DOHH2 (cell line): ENCODE measurements around the gene SMPD3.

ENCODE experiments used
- H3F3A ChIP-seq: fragments of 200-600 bp; sonication (generic), shearing (Covaris generic); 2 replicates; pipeline ENCODE4 v1.6.0; 2016; ENCODE audit warnings: antibody characterized with exemption, mild to moderate bottlenecking; ENCODE audit not compliant: control insufficient read depth, insufficient read depth
- H3K27ac ChIP-seq: fragments of 200-600 bp; sonication (generic); 2 replicates; pipeline ENCODE4 v1.5.1; 2014; ENCODE audit warnings: low read depth, mild to moderate bottlenecking, low read length, moderate library complexity
- H3K27me3 ChIP-seq: fragments of 200-600 bp; sonication (generic); 2 replicates; pipeline ENCODE4 v1.6.1; 2014; ENCODE audit warnings: mild to moderate bottlenecking, low read length, mixed read lengths; ENCODE audit not compliant: control insufficient read depth
- H3K36me3 ChIP-seq: fragments of 200-600 bp; sonication (generic); 2 replicates; pipeline ENCODE4 v1.6.1; 2014; ENCODE audit warnings: mild to moderate bottlenecking, low read length, moderate library complexity, mixed read lengths; ENCODE audit not compliant: control insufficient read depth
- H3K4me1 ChIP-seq: fragments of 200-600 bp; sonication (generic); 2 replicates; pipeline ENCODE4 v1.6.1; 2014; ENCODE audit warnings: mild to moderate bottlenecking, low read length, mixed read lengths; ENCODE audit not compliant: control insufficient read depth
- H3K4me2 ChIP-seq: fragments of 200-600 bp; sonication (generic); 2 replicates; pipeline ENCODE4 v1.6.0; 2014; ENCODE audit warnings: mild to moderate bottlenecking, low read length, moderate library complexity
- H3K4me3 ChIP-seq: fragments of 200-600 bp; sonication (generic); 2 replicates; pipeline ENCODE4 v1.5.1; 2014; ENCODE audit warnings: mild to moderate bottlenecking, low read length, mixed read lengths
- H3K79me2 ChIP-seq: fragments of 200-600 bp; sonication (generic); 2 replicates; pipeline ENCODE4 v1.6.1; 2014; ENCODE audit warnings: mild to moderate bottlenecking, low read length, mixed read lengths; ENCODE audit not compliant: control insufficient read depth
- H3K9me2 ChIP-seq: fragments of 200-600 bp; sonication (generic); replicated peaks from 2 replicates; pipeline ENCODE4 v1.6.1; 2014; ENCODE audit warnings: mild to moderate bottlenecking, low read length, mixed read lengths; ENCODE audit not compliant: control insufficient read depth
- H3K9me3 ChIP-seq: fragments of 200-600 bp; sonication (generic); 2 replicates; pipeline ENCODE4 v1.6.1; 2014; ENCODE audit warnings: antibody characterized with exemption, low read length, mixed read lengths; ENCODE audit not compliant: control insufficient read depth, insufficient read depth
- H4K20me1 ChIP-seq: fragments of 200-600 bp; sonication (generic); 2 replicates; pipeline ENCODE4 v1.6.0; 2014; ENCODE audit warnings: low read depth, mild to moderate bottlenecking, antibody characterized with exemption, low read length, moderate library complexity; ENCODE audit not compliant: control insufficient read depth, insufficient read depth
- CTCF ChIP-seq: fragments of 200-600 bp; sonication (generic); IDR thresholded peaks from one replicate; pipeline ENCODE4 v1.5.1; 2014; ENCODE audit warnings: antibody characterized with exemption, mild to moderate bottlenecking, low read depth, low read length; ENCODE audit not compliant: poor library complexity, severe bottlenecking
- EZH2phosphoT487 ChIP-seq: fragments of 200-600 bp; sonication (generic); IDR thresholded peaks from 2 replicates; pipeline ENCODE4 v1.6.1; 2017; ENCODE audit warnings: borderline replicate concordance, mild to moderate bottlenecking, antibody characterized with exemption, low read length, moderate library complexity, mixed read lengths

Gene SMPD3

GRCh38 chr16:68356249-68356918, 91.9 kb downstream of the SMPD3 start:
- Histone ChIP-seq H3K9me3 (no peaks in the 10 kb centered on the region), H3K79me2 (no peaks in the 10 kb centered on the region), H3F3A (no peaks in the 10 kb centered on the region), H3K27me3 (no peaks in the 10 kb centered on the region), H3K4me1 (peaks cover 10% of the 10 kb centered on the region), H3K4me3 (no peak overlapping the region), H4K20me1 (no peaks in the 10 kb centered on the region), H3K27ac (no peak overlapping the region), H3K4me2 (no peak overlapping the region), H3K36me3 (peaks cover 55% of the 10 kb centered on the region), H3K9me2 (no peaks in the 10 kb centered on the region)
- TF ChIP-seq CTCF = no peak
- TF ChIP-seq EZH2phosphoT487 = no peak

DNA sequence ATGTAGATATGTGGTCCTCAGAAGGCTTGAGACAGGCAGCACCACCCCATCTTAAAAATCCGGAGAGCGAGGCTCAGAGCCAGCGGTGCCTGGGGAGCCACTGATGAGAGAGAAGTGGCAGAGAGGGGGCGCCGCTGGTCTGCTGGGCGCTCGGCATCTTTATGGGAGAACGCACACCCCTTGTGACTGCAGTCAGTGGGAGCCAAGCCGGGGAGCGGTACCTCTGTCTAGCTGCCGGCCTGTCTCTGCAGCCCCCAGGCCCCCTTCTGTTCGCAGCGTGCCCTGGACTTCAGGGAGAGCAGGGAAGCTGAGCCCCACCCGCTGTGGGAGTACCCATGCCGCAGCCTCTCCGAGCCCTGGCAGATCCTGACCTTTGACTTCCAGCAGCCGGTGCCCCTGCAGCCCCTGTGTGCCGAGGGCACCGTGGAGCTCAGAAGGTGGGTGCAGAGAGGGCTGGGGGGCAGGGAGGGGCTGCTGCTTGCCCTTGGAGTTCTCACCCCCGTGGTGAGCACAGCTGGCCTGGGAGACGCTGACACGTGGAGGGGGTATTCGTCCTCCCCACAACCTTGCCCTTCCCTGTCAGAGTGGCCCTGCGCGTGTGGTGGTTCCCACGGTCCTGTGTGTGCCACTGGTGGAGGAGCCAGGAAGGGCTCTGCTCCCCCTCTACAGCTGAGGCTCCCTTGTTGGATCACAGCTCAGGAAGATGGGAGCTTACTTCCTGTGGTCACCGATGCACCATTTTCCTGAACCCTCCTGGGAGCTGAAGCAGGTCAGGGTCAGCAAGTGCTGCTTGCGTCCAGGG, 92.7 kb downstream of the SMPD3 start:
- H3K36me3 ChIP-seq = peaks cover 57% of the 10 kb centered on the region
- no peaks in the 10 kb centered on the region for H3F3A ChIP-seq
- no peaks in the 10 kb centered on the region for H3K27me3 ChIP-seq
- no peak overlapping the region for H3K27ac ChIP-seq
- H3K9me2 ChIP-seq = no peaks in the 10 kb centered on the region
- peaks cover 10% of the 10 kb centered on the region for H3K4me1 ChIP-seq
- no peaks in the 10 kb centered on the region for H3K9me3 ChIP-seq
- H3K4me3 ChIP-seq = no peak overlapping the region
- H3K79me2 ChIP-seq = no peaks in the 10 kb centered on the region
- no peak overlapping the region for H3K4me2 ChIP-seq
- TF ChIP-seq EZH2phosphoT487 (no peak), CTCF (no peak)
- no peaks in the 10 kb centered on the region for H4K20me1 ChIP-seq

- H3K9me2 ChIP-seq = no peaks in the 10 kb centered on the region
- H3K27ac ChIP-seq = no peak overlapping the region
- peaks cover 10% of the 10 kb centered on the region for H3K4me1 ChIP-seq
- no peaks in the 10 kb centered on the region for H3K27me3 ChIP-seq
- TF ChIP-seq EZH2phosphoT487 (no peak), CTCF (no peak)
- no peaks in the 10 kb centered on the region for H3F3A ChIP-seq
- no peaks in the 10 kb centered on the region for H3K79me2 ChIP-seq
- peaks cover 66% of the 10 kb centered on the region for H3K36me3 ChIP-seq
- H3K4me2 ChIP-seq = no peak overlapping the region
- no peak overlapping the region for H3K4me3 ChIP-seq
- H4K20me1 ChIP-seq = no peaks in the 10 kb centered on the region
- no peaks in the 10 kb centered on the region for H3K9me3 ChIP-seq
Observed at GRCh38 chr16:68354816-68355215, 93.5 kb downstream of the SMPD3 start.
